ENCODE data around the gene SPRR2D.

SPRR2D gene

DNA sequence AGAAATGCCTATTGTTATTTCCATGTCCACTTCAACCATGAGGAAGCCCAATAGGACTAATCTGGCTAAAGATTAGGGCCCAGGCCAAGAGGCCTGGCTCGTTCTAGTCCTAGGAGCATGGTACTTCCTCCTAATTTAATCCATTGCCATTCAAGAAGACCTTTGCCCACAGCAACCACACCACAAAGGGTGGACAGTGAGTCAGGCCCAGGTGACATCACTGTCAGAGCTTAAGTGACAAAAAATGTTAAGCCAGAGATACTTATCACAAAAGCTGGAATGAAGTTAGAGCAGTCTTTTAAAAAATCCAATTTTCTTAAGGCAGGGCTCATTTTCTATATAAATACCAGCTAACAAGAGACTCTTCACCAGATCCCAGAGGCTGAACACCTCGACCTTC lies 39.5 kb downstream of the SPRR2D start, which contains the start of gene SPRR3:
Gene SPRR3 (plus strand): TSS at position 368 of the 400 bp plus-strand sequence. CDS start 1,272 bp downstream, outside the sequence.
- DNase-seq: no peak

- no peak for DNase-seq
Measured at GRCh38 chr1:153000294-153000693, 40.6 kb downstream of the SPRR2D start.

DNA sequence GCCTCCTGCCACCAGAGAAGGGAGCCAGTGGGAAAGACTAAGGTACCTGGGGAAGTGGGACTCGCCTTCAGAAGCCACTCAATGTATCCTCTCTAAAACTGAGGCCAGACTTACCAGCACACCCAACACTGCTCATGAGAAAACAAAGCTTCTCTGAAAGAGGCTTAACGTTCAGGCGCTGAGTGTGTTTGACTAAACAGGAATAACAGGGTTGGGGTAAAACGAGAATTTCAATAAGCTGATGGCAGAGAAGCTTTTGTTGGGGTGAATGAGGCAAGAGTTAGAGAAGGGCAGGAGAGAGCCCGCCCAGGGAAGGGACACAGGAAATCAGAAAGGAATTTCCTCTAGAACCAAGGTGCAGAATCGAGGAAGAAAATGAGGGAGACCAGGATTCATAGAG lies 41.1 kb downstream of the SPRR2D start:
- DNase-seq: no peak

- DNase-seq: no peak
Measured at GRCh38 chr1:152998476-152998875, 42.4 kb downstream of the SPRR2D start.

DNA sequence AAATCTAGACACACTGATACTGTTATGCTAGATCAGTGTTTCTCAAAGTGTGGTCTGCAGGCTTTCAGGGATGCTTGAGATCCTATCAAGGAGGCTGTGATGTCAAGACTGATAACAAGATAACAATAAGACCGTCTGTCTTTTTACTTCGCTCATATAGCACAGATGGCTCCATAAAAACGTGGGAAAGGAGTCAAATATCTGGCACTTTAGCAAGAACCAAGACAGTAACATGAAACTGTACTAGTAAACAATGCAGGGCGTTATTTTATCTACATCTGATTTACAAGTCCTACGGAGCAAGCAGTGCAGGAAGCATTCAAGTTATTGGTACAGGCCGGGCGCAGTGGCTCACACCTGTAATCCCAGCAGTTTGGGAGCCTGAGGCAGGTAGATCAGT lies 43.0 kb downstream of the SPRR2D start:
- no peak for DNase-seq

DNA sequence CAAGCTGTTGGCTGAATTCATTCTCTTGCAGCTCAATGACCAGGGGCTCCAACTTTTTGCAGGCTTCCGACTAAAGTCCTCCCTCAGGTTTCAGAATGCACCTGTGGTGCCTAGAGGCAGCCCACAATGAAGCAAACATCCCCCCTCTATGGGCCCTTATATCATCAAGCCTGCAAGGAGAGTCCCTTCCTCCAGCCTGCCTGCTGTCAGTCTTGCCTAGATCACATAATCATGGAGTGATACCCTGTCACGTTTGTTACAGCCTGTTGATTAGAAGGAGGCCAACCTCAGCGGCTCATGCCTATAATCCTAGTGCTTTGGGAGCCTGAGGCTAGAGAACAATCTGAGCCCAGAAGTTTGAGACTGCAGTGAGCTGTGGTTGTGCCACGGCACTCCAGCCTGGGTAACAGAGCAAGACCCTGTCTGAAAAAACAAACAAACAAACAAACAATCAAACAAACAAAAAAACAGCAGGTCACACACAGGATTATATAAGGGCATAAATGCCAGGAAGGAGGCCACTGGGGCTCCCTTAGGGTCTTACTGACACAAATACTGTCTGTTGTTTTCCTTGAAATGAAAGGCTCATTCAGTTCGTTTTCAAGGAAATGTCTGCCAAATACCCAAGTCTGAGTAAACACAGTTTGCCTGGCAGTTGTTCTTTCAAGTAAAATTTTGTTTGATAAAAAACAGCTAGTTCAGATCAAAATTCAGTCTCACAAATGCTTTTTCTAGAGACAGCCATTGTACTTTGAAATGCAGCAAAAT lies 44.1 kb downstream of the SPRR2D start:
- peak; percentile 38 for DNase-seq

- DNase-seq: no peak
Measured at GRCh38 chr1:152995842-152996241, 45.1 kb downstream of the SPRR2D start.

- DNase-seq: no peak
Measured at GRCh38 chr1:152993186-152993585, 47.7 kb downstream of the SPRR2D start.

All from eye (tissue), 1 donor.